H9 (cell line): ENCODE results near the gene POU3F3. TPM values are rescaled to one million over a fixed set of nuclear protein-coding genes. Genes with fewer than 3 reads are reported as not detected.

Experiments used
- DNase-seq: peaks from one replicate; pipeline ENCODE4 v3.0.0-alpha.2; 2017
- H2AFZ ChIP-seq: one replicate; pipeline ENCODE4 v1.6.1; 2013; ENCODE audit warnings: mild to moderate bottlenecking, low read length, control low read depth, moderate library complexity
- H2AK5ac ChIP-seq: 2 replicates; pipeline ENCODE4 v1.6.1; 2013; ENCODE audit warnings: low read length, control low read depth, mixed read lengths; ENCODE audit not compliant: insufficient read length
- H2BK120ac ChIP-seq: one replicate; pipeline ENCODE4 v1.6.1; 2013; ENCODE audit warnings: low read depth, mild to moderate bottlenecking, low read length, control low read depth, inconsistent platforms; ENCODE audit not compliant: poor library complexity, severe bottlenecking
- H2BK12ac ChIP-seq: 2 replicates; pipeline ENCODE4 v1.6.1; 2013; ENCODE audit warnings: low read length, control low read depth, mixed read lengths, low read depth; ENCODE audit not compliant: insufficient read length
- H2BK15ac ChIP-seq: 2 replicates; pipeline ENCODE4 v1.6.1; 2013; ENCODE audit warnings: low read depth, low read length, control low read depth
- H2BK20ac ChIP-seq: one replicate; pipeline ENCODE4 v1.6.1; 2013; ENCODE audit warnings: low read depth, mild to moderate bottlenecking, low read length, control low read depth, inconsistent platforms; ENCODE audit not compliant: poor library complexity, severe bottlenecking
- H2BK5ac ChIP-seq: 2 replicates; pipeline ENCODE4 v1.6.1; 2013; ENCODE audit warnings: low read length, control low read depth, mixed read lengths; ENCODE audit not compliant: insufficient read length
- H3K14ac ChIP-seq: 2 replicates; pipeline ENCODE4 v1.6.1; 2013; ENCODE audit warnings: low read length, control low read depth; ENCODE audit not compliant: insufficient read depth
- H3K18ac ChIP-seq: 2 replicates; pipeline ENCODE4 v1.6.1; 2013; ENCODE audit warnings: low read depth, mild to moderate bottlenecking, mixed read lengths, low read length, control low read depth; ENCODE audit not compliant: insufficient read length
- H3K23ac ChIP-seq: 2 replicates; pipeline ENCODE4 v1.6.1; 2013; ENCODE audit warnings: low read length, control low read depth, mixed read lengths, low read depth; ENCODE audit not compliant: insufficient read length
- H3K23me2 ChIP-seq: 2 replicates; pipeline ENCODE4 v1.6.1; 2013; ENCODE audit warnings: low read depth, mild to moderate bottlenecking, mixed read lengths, low read length, control low read depth; ENCODE audit not compliant: insufficient read length, poor library complexity, severe bottlenecking
- H3K27ac ChIP-seq: 2 replicates; pipeline ENCODE4 v1.5.1; 2013; ENCODE audit warnings: low read length, control low read depth, mixed read lengths, low read depth; ENCODE audit not compliant: insufficient read length
- H3K27me3 ChIP-seq: 2 replicates; pipeline ENCODE4 v1.6.1; 2013; ENCODE audit warnings: low read length, control low read depth, inconsistent platforms; ENCODE audit not compliant: insufficient read depth
- H3K4ac ChIP-seq: 2 replicates; pipeline ENCODE4 v1.6.1; 2013; ENCODE audit warnings: low read depth, mild to moderate bottlenecking, control low read depth, inconsistent platforms, low read length, moderate library complexity
- H3K4me1 ChIP-seq: 2 replicates; pipeline ENCODE4 v1.6.1; 2013; ENCODE audit warnings: low read length, control low read depth, inconsistent platforms; ENCODE audit not compliant: insufficient read depth
- H3K4me2 ChIP-seq: 2 replicates; pipeline ENCODE4 v1.6.1; 2013; ENCODE audit warnings: low read length, control low read depth, mixed read lengths; ENCODE audit not compliant: insufficient read length, insufficient read depth
- H3K56ac ChIP-seq: 2 replicates; pipeline ENCODE4 v1.6.1; 2013; ENCODE audit warnings: low read depth, mild to moderate bottlenecking, mixed read lengths, low read length, control low read depth; ENCODE audit not compliant: insufficient read length
- H3K79me1 ChIP-seq: 2 replicates; pipeline ENCODE4 v1.6.1; 2013; ENCODE audit warnings: low read depth, mild to moderate bottlenecking, moderate library complexity, low read length, control low read depth, inconsistent platforms; ENCODE audit not compliant: insufficient read depth, poor library complexity, severe bottlenecking
- H3K79me2 ChIP-seq: 2 replicates; pipeline ENCODE4 v1.6.1; 2013; ENCODE audit warnings: low read length, control low read depth, inconsistent platforms; ENCODE audit not compliant: insufficient read depth
- H3K9ac ChIP-seq: 2 replicates; pipeline ENCODE4 v1.6.1; 2013; ENCODE audit warnings: low read length, control low read depth, mixed read lengths; ENCODE audit not compliant: insufficient read length; ENCODE audit errors: extremely low read depth
- H3K9me3 ChIP-seq: one replicate; pipeline ENCODE4 v1.6.1; 2013; ENCODE audit warnings: low read depth, low read length, inconsistent platforms; ENCODE audit not compliant: control insufficient read depth
- H3T11ph ChIP-seq: one replicate; pipeline ENCODE4 v1.6.1; 2013; ENCODE audit warnings: mild to moderate bottlenecking, low read length, control low read depth, inconsistent platforms
- H4K20me1 ChIP-seq: one replicate; pipeline ENCODE4 v1.6.1; 2013; ENCODE audit not compliant: control insufficient read depth, insufficient read length, insufficient read depth
- H4K5ac ChIP-seq: 2 replicates; pipeline ENCODE4 v1.6.1; 2013; ENCODE audit warnings: low read depth, mild to moderate bottlenecking, mixed read lengths, low read length, control low read depth; ENCODE audit not compliant: insufficient read length
- H4K8ac ChIP-seq: replicated peaks from 2 replicates; pipeline ENCODE4 v1.6.1; 2013; ENCODE audit warnings: low read length, control low read depth, mixed read lengths, low read depth; ENCODE audit not compliant: insufficient read length
- H4K91ac ChIP-seq: 2 replicates; pipeline ENCODE4 v1.6.1; 2013; ENCODE audit warnings: low read depth, mild to moderate bottlenecking, moderate library complexity, mixed read lengths, low read length, control low read depth; ENCODE audit not compliant: insufficient read length
- H3K27ac Mint-ChIP-seq, 3 experiments: 2 replicates in 2 of 3; 3 replicates in 1 of 3; pipeline ENCODE4 v1.8.0; 2020 to 2021; ENCODE audit warnings: mixed read lengths in 3 of 3, mild to moderate bottlenecking in 1 of 3, moderate library complexity in 1 of 3
- H3K27me3 Mint-ChIP-seq: 2 replicates; pipeline ENCODE4 v1.8.0; 2021; ENCODE audit warnings: low read depth, mild to moderate bottlenecking, moderate library complexity, mixed read lengths
- H3K36me3 Mint-ChIP-seq, 3 experiments: 2 replicates in 2 of 3; 3 replicates in 1 of 3; pipeline ENCODE4 v1.8.0; 2020 to 2021; ENCODE audit warnings: low read depth in 3 of 3, mixed read lengths in 3 of 3; ENCODE audit not compliant: insufficient read depth in 1 of 3
- H3K4me1 Mint-ChIP-seq, 2 experiments: 2 replicates each; pipeline ENCODE4 v1.8.0; 2020; ENCODE audit warnings: mixed read lengths in 2 of 2
- H3K4me3 Mint-ChIP-seq, 2 experiments: 2 replicates in 1 of 2; 3 replicates in 1 of 2; pipeline ENCODE4 v1.8.0; 2020 to 2021; ENCODE audit warnings: mild to moderate bottlenecking in 2 of 2, mixed read lengths in 2 of 2, moderate library complexity in 1 of 2
- H3K9me3 Mint-ChIP-seq, 2 experiments: 2 replicates in 1 of 2; 3 replicates in 1 of 2; pipeline ENCODE4 v1.8.0; 2020; ENCODE audit warnings: mild to moderate bottlenecking in 2 of 2, mixed read lengths in 2 of 2, moderate library complexity in 1 of 2
- WGBS: extraction: QIAGEN DNeasy Blood & Tissue Kit; methylation state at CpG from one replicate; pipeline ENCODE4 v1.1.7; 2013; ENCODE audit warnings: missing lambda C conversion rate, low lambda C conversion rate, mixed read lengths; ENCODE audit not compliant: insufficient read length; ENCODE audit errors: extremely low coverage; 5-methylcytosine and 5-hydroxymethylcytosine counted together
- total RNA-seq: library from RNA; stranded (reverse); gene quantifications from 2 replicates; pipeline ENCODE4 v1.2.1, GENCODE V29; 2021
- TF ChIP-seq, protein P1 (sequence below): fragments of 200-600 bp; sonication (generic); conservative IDR thresholded peaks from 3 replicates; pipeline ENCODE4 v1.8.0; 2021; ENCODE audit warnings: antibody characterized with exemption, mild to moderate bottlenecking

The POU3F3 gene
- total RNA-seq, 1 experiment from 2014 or later: not detected

DNA sequence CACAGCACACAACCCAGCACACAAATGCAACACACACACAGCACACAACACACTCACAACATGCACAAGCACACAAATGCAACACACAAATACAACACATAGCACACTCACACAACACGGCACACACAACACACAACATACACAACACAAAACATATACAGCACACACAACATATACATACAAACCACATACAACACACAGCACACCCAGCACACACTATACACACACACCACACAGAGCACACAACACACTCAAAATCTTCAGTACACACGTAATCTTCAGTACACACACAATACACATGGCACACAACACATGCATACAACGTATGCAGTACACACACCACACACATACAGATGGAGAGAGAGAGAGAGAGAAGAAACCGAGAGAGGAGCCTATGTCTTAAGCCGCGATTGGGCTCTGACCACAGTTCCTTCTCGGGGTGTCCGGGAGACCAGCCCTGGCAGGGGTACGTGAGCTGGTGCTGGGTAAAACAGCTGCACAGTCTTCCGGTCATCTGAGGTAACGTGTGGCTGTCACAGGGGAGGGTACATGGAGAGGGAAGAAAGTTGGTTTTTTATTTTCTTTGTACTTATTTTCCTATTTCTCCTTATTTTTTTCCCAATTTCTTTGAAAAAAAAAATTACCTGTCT lies 25.1 kb downstream of the POU3F3 start:
- Histone ChIP-seq H3T11ph (no peak overlapping the region), H3K14ac (no peak overlapping the region), H3K9me3 (no peaks in the 10 kb centered on the region), H2AK5ac (no peak overlapping the region), H3K79me2 (no peaks in the 10 kb centered on the region), H3K23me2 (no peaks in the 10 kb centered on the region), H4K91ac (no peak overlapping the region), H3K27me3 (peaks cover 8% of the 10 kb centered on the region; the same call in 1 of the 2 replicates), H2BK12ac (no peak overlapping the region), H3K27ac (no peak overlapping the region), H2BK5ac (no peak overlapping the region), H2BK20ac (no peak overlapping the region), H3K4me2 (no peak overlapping the region), H4K8ac (no peak overlapping the region), H3K4ac (no peak overlapping the region), H2BK15ac (no peak overlapping the region), H3K79me1 (no peaks in the 10 kb centered on the region), H3K9ac (no peak overlapping the region), H4K5ac (no peak overlapping the region), H2BK120ac (no peak overlapping the region), H3K18ac (no peak overlapping the region), H3K23ac (no peak overlapping the region), H4K20me1 (no peaks in the 10 kb centered on the region), H2AFZ (no peak overlapping the region), H3K56ac (no peak overlapping the region), H3K4me1 (no peaks in the 10 kb centered on the region)
- Mint-ChIP-seq H3K27me3 (peaks cover 92% of the 10 kb centered on the region), H3K4me1 (peaks cover 3 to 4% of the 10 kb centered on the region in 2 experiments), H3K27ac (no peak overlapping the region), H3K9me3 (no peaks in the 10 kb centered on the region; a peak in 1 of 5 replicates), H3K4me3 (no peak overlapping the region), H3K36me3 (no peaks in the 10 kb centered on the region)
- TF ChIP-seq, protein P1, sequence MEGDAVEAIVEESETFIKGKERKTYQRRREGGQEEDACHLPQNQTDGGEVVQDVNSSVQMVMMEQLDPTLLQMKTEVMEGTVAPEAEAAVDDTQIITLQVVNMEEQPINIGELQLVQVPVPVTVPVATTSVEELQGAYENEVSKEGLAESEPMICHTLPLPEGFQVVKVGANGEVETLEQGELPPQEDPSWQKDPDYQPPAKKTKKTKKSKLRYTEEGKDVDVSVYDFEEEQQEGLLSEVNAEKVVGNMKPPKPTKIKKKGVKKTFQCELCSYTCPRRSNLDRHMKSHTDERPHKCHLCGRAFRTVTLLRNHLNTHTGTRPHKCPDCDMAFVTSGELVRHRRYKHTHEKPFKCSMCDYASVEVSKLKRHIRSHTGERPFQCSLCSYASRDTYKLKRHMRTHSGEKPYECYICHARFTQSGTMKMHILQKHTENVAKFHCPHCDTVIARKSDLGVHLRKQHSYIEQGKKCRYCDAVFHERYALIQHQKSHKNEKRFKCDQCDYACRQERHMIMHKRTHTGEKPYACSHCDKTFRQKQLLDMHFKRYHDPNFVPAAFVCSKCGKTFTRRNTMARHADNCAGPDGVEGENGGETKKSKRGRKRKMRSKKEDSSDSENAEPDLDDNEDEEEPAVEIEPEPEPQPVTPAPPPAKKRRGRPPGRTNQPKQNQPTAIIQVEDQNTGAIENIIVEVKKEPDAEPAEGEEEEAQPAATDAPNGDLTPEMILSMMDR: no peak
- no peak for DNase-seq
- no CpG with 5 or more reads among the region's 11 CpGs for WGBS
